Heart right ventricle (tissue), 16 donors: Measurements from ENCODE around the gene FKTN. TPM values are rescaled to one million over a fixed set of nuclear protein-coding genes. Genes with fewer than 3 reads are reported as not detected.
"Not testable (repeated sequence)": the region's sequence is repeated elsewhere in the genome, so short reads cannot be mapped to it uniquely, and the experiment has no call there.

Experiments
- ATAC-seq, 8 donors: fragments of 200-7000 bp; cut with Tn5 transposase; one replicate each; pipeline ENCODE4 v1.9.1; 2020; ENCODE audit warnings: mild to moderate bottlenecking in 8 of 8, moderate library complexity in 8 of 8, moderate number of reproducible peaks in 1 of 8
- DNase-seq, 2 donors: peaks; one replicate each; pipeline ENCODE4 v3.0.0-alpha.2; 2020
- H3K27ac ChIP-seq, 10 donors: fragments of 200-600 bp; sonication (generic) in 2 of 10; one replicate each; pipeline versions ENCODE4 v1.5.0 to v1.8.0; 2020 to 2022; ENCODE audit warnings: mild to moderate bottlenecking in 3 of 10
- H3K27me3 ChIP-seq, 7 donors: fragments of 200-600 bp; one replicate each; pipeline ENCODE4 v1.8.0; 2021 to 2022; ENCODE audit warnings: mild to moderate bottlenecking in 2 of 7
- H3K36me3 ChIP-seq, 9 donors: fragments of 200-600 bp; sonication (generic) in 1 of 9; one replicate each; pipeline versions ENCODE4 v1.5.0 to v1.8.0; 2020 to 2022; ENCODE audit warnings: mild to moderate bottlenecking in 2 of 9
- H3K4me1 ChIP-seq, 9 donors: fragments of 200-600 bp; sonication (generic) in 1 of 9; one replicate each; pipeline versions ENCODE4 v1.5.0 to v1.8.0; 2020 to 2022; ENCODE audit warnings: mild to moderate bottlenecking in 4 of 9
- H3K4me3 ChIP-seq, 10 donors: fragments of 200-600 bp; sonication (generic) in 2 of 10; one replicate each; pipeline versions ENCODE4 v1.5.0 to v1.8.0; 2020 to 2022; ENCODE audit warnings: mild to moderate bottlenecking in 7 of 10, moderate library complexity in 2 of 10
- H3K9me3 ChIP-seq, 11 donors: fragments of 200-600 bp in 10 of 11; sonication (generic) in 2 of 11; one replicate each; pipeline versions ENCODE4 v1.5.0 to v1.8.0; 2013 to 2022; ENCODE audit warnings: mild to moderate bottlenecking in 2 of 11, control low read depth in 1 of 11, moderate library complexity in 1 of 11
- WGBS, 2 donors: extraction: QIAGEN DNeasy Blood & Tissue Kit; methylation state at CpG; one replicate each; pipeline ENCODE4 v1.1.7; 2013; ENCODE audit warnings: inconsistent platforms in 1 of 2; 5-methylcytosine and 5-hydroxymethylcytosine counted together
- intact Hi-C, 10 donors: fragments of 100-400 bp; cut with DNase I; formaldehyde crosslinking; loops; one replicate each; pipeline versions ENCODE4 v1.11.1 to v1.14.2; 2022
- polyA plus RNA-seq, 2 donors: library from polyadenylated mRNA; stranded (reverse); fragments of 200-250 nt; gene quantifications; one replicate each; pipeline ENCODE4 v1.2.3, GENCODE V29; 2013
- total RNA-seq, 10 donors: library from RNA; stranded (reverse); fragmentation: NEBNext Ultra II Directional in 3 of 10; extraction: Animal tissue kit (Norgen Biotek cat#: 25700) in 3 of 10; gene quantifications; one replicate each; pipeline versions ENCODE4 v1.2.1 to v1.2.4, GENCODE V29; 2021 to 2023
- TF ChIP-seq, protein P1 (sequence below), 9 donors: fragments of 200-600 bp; sonication (generic) in 2 of 9; IDR thresholded peaks; one replicate each; pipeline versions ENCODE4 v1.5.0 to v1.8.0; 2021 to 2022; ENCODE audit warnings: antibody characterized with exemption in 9 of 9, mild to moderate bottlenecking in 5 of 9, moderate library complexity in 1 of 9
- donor health status: Arrhythmogenic right ventricular cardiomyopathy.
- donor health status: ischemic (EF 13 %, LVEDD 7.1; RV severe dilation, severe dysfunction).
- donor health status: healthy with polysubstance abuse.
- donor health status: DM: no; HTN: yes; CAD: no.
- donor health status: DM: no; HTN: no; CAD: no.
- donor health status: ischemic (EF 25% LVEDD 6.9; RV normal size, moderate dysfunction).
- donor health status: ischemic (EF 25% LVEDD 5.7; RV mildly dilated, moderate dysfunction).
- donor health status: healthy.
- donor health status: DM: yes; HTN: yes; CAD: no.
- donor health status: Ischemic cardiomyopathy.
- donor health status: ischemic (EF 35%, LVEDD 5.7; RV mildly dilated, moderate dysfunction).
- donor health status: nonischemic (EF 11% LVEDD 7.7; RV severe dilation, severe dysfunction).
- donor health status: DM: yes; HTN: yes; CAD: no.
- donor health status: PGD.
- donor health status: ischemic (EF 29% LVEDD 5.4; RV normal size, mild dysfunction).
- donor health status: nonischemic (EF 23%, LVEDD 6.1; RV moderate dilation, normal function).

Gene FKTN
- total and polyA plus RNA-seq, 12 donors: 2.2 to 12.7 (median 7.8) TPM

DNA sequence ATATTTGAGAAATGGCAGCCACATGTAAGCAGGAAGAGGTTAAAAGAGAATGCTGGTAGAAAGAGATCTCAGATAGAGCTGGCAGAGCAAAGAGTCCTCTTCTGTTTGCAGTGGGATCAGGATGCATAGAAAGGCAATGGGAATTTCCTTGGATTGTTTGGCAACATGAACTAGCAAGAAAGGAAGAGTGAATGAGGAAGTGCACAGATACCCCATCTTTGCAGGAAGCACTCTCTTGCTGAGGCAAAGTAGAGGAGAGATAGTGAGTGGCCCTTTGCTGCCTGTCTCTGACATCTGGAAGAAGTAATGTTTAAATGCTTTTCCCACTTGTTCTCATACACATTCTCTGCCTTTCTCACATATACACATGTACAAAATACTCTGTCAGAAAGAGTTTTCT lies 14.5 kb downstream of the FKTN start:
- no peak for ATAC-seq
- no peaks in the 10 kb centered on the region for H3K4me1 ChIP-seq
- no peak overlapping the region for H3K4me3 ChIP-seq
- H3K27ac ChIP-seq: no peak overlapping the region
- TF ChIP-seq, protein P1, sequence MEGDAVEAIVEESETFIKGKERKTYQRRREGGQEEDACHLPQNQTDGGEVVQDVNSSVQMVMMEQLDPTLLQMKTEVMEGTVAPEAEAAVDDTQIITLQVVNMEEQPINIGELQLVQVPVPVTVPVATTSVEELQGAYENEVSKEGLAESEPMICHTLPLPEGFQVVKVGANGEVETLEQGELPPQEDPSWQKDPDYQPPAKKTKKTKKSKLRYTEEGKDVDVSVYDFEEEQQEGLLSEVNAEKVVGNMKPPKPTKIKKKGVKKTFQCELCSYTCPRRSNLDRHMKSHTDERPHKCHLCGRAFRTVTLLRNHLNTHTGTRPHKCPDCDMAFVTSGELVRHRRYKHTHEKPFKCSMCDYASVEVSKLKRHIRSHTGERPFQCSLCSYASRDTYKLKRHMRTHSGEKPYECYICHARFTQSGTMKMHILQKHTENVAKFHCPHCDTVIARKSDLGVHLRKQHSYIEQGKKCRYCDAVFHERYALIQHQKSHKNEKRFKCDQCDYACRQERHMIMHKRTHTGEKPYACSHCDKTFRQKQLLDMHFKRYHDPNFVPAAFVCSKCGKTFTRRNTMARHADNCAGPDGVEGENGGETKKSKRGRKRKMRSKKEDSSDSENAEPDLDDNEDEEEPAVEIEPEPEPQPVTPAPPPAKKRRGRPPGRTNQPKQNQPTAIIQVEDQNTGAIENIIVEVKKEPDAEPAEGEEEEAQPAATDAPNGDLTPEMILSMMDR (IDR thresholded peaks at IDR 0.05): no peak
- no peak for DNase-seq
- H3K27me3 ChIP-seq: no peaks in the 10 kb centered on the region
- peaks cover 0 to 57% (median 15%) of the 10 kb centered on the region in 9 donors for H3K36me3 ChIP-seq
- intact Hi-C loops: no loop called here
- peaks cover 0 to 36% (median 7%) of the 10 kb centered on the region in 11 donors for H3K9me3 ChIP-seq

DNA sequence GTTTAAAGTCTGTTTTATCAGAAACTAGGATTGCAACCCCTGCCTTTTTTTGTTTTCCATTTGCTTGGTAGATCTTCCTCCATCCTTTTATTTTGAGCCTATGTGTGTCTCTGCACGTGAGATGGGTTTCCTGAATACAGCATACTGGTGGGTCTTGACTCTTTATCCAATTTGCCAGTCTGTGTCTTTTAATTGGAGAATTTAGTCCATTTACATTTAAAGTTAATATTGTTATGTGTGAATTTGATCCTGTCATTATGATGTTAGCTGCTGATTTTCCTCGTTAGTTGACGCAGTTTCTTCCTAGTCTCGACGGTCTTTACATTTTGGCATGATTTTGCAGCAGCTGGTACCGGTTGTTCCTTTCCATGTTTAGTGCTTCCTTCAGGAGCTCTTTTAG lies 22.0 kb downstream of the FKTN start:
- H3K27ac ChIP-seq, H3K27me3 ChIP-seq, intact Hi-C loops, H3K4me1 ChIP-seq, H3K4me3 ChIP-seq, DNase-seq, ATAC-seq: not testable (repeated sequence)
- Histone ChIP-seq H3K9me3 (peaks cover 0 to 13% (median 0%) of the 10 kb centered on the region in 11 donors), H3K36me3 (peaks cover 0 to 17% (median 12%) of the 10 kb centered on the region in 9 donors)
- WGBS, 2 donors: 97 to 100% methylated on average over 5 to 6 of the region's 6 CpGs

DNA sequence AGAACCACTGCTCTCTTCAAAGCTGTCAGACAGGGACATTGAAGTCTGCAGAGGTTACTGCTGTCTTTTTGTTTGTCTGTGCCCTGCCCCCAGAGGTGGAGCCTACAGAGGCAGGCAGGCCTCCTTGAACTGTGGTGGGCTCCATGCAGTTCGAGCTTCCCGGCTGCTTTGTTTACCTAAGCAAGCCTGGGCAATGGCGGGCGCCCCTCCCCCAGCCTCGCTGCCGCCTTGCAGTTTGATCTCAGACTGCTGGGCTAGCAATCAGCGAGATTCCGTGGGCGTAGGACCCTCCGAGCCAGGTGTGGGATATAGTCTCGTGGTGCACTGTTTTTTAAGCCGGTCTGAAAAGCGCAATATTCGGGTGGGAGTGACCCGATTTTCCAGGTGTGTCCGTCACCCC lies 23.6 kb downstream of the FKTN start:
- WGBS, 2 donors: 79 to 81% methylated on average over 16 of the region's 16 CpGs

DNA sequence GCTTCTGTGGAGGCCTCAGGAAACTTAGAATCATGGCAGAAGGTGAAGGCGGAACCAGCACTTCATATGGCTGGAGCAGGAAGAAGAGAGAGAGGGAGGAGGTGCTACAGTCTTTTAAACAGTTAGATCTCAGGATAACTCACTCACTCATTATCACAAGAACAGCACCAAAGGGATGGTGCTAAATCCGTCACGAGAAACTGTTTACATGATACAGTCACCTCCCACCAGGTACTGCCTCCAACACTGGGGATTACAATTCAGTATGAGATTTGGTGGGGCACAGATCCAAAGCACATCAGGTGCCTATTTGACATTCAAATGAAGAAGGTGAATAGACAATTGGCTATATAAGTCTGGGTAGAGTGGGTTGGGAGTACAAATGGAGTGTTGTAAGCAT lies 35.2 kb downstream of the FKTN start:
- H3K9me3 ChIP-seq: peaks cover 0 to 21% (median 9%) of the 10 kb centered on the region in 11 donors
- peaks cover 0 to 67% (median 5%) of the 10 kb centered on the region in 9 donors for H3K36me3 ChIP-seq
- ATAC-seq (no peak), DNase-seq (no peak)
- H3K4me1 ChIP-seq: no peaks in the 10 kb centered on the region
- no peak overlapping the region for H3K4me3 ChIP-seq
- no peak overlapping the region for H3K27ac ChIP-seq
- no peaks in the 10 kb centered on the region for H3K27me3 ChIP-seq
- intact Hi-C loops: no loop called here
- 74 to 92% methylated on average over 3 of the region's 3 CpGs for WGBS, 2 donors
- TF ChIP-seq, protein P1 (IDR thresholded peaks at IDR 0.05): no peak

More for the DNA sequence above, 23.6 kb downstream of the FKTN start:
- DNase-seq, ATAC-seq, H3K4me3 ChIP-seq, intact Hi-C loops, H3K27ac ChIP-seq, H3K27me3 ChIP-seq, H3K9me3 ChIP-seq, H3K4me1 ChIP-seq: not testable (repeated sequence)
- peaks cover 0 to 18% (median 0%) of the 10 kb centered on the region in 9 donors for H3K36me3 ChIP-seq

DNA sequence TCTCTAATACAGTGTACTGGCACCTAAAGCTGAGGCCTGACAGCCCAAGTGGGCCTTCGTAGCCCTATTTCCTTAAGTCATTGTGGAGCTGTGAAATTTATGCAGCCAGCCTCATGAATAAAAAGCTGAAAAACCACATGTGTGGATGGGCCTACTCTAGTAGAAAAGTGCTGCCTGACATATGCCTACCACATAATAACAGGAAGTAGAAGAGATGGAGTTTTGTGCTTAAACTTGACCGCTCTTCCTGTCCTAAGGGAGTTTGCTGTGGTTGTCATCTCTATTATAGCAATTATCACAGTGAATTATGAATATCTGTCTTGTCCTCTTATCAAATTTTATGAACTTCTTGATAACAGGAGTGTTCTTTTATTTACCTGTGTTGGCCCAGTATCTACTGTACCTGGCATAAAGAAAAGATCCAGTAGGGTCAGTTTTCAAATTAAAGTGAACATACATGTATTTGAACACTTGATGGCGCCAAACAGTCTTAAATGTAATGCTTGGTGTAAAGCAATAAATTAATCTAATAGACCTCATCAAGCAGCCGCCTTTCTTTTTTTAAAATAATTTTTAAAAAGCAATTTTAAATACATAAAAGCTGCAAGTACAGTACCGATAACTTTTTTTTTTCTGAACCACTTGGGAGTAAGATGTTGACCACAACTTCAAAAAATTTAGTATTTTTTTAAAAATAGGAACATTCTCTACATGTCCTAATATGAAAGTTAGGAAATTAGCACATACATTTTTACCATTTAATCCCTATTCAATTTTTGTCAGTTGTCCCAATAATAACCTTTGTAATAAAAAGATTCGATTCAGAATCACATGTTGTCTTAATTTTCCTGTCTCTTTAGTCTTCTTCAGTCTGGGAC lies 51.0 kb downstream of the FKTN start:
- no peaks in the 10 kb centered on the region for H3K27me3 ChIP-seq
- peaks cover 0 to 64% (median 8%) of the 10 kb centered on the region in 9 donors for H3K36me3 ChIP-seq
- no peaks in the 10 kb centered on the region for H3K4me1 ChIP-seq
- ATAC-seq: no peak
- intact Hi-C loops: loop anchor here in 5 of 10 donors (2.0 to 10.0 kb wide), 4 partner anchors 106 to 273 kb away; no protein-coding TSS in a partner anchor
- DNase-seq: peak in 1 of 2 donors; percentile 6
- 63 to 66% methylated on average over 6 of the region's 6 CpGs for WGBS, 2 donors
- H3K4me3 ChIP-seq: no peak overlapping the region
- TF ChIP-seq, protein P1 (IDR thresholded peaks at IDR 0.05): peak in 8 of 9 donors; percentile 31 to 71 (median 61)
- no peak overlapping the region for H3K27ac ChIP-seq
- H3K9me3 ChIP-seq: peaks cover 0 to 5% (median 0%) of the 10 kb centered on the region in 11 donors
